HG02840 (cell line): ENCODE results near the gene FAM32A.

ENCODE experiments used
- ATAC-seq: cut with Tn5 transposase; IDR thresholded peaks from one replicate; pipeline ENCODE4 v1.9.1; 2021; ENCODE audit warnings: mild to moderate bottlenecking, moderate library complexity, moderate number of reproducible peaks; ENCODE audit not compliant: unreplicated experiment, low FRiP score

FAM32A gene

DNA sequence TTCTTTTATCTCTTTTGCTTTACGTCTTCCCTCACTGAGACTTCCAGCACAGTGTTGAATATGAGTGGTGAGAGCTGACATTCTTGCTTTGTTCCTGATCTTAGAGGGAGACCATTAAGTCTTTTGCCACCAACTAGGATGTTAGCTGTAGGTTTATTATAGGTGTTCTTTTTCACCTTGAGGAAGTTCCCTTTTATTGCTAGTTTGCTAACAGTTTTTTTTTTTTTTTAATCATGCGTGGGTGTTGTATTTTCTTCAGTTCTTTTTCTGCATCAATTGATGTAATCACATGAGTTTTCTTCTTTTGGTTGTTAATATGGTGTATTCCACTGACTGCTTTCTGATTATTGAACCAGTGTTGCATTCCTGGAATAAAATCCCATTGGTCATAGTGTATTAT, 33.6 kb downstream of the FAM32A start:
- ATAC-seq = no peak

GRCh38 chr19:16222806-16223205, 37.6 kb downstream of the FAM32A start:
- no peak for ATAC-seq

GRCh38 chr19:16223746-16224145, 38.5 kb downstream of the FAM32A start:
- no peak for ATAC-seq

GRCh38 chr19:16224293-16225045, 39.3 kb downstream of the FAM32A start:
- ATAC-seq = no peak

DNA sequence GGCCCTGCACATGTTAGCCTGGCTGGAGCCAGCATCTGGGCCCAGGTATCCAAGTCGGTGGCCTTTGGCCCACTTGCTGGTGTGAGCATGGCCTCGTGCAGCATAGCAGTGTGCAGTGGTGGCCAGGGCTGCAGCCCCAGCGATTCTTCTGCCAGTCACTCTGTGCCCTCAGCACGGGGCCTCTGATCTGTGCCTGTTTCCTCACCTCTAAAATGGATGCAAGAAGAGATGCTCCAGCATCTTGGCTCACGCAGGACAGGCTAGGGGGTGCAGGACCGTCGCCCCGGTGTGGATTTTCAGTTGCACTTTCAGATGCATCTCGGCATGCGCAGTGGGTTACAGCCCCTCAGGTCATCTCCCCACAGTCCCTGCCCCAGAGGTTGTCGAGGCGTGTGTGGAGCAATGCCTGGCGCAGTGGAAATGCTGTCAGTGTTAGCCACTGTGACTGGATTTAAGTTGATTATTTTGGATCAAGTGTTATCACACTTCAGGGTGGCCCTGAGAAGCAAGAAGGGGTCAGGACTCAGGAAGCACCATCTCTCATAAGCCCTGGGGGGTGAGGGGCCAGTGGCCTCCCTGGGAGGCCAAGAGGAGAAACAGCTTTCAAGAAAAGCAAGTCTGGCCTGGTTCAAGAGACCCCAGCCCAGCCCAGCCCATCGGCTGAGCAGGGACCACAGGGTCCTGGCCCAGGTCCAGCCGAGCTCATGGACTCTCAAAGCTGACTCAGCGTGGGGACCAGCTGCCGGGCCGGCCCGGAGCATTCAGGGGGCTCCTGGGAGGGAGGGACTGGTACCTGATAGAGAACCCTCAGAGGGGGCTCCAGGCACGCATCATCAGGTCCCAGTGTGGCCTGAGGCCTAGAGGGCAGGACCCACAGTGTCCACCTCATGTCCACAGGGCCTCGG, 40.3 kb downstream of the FAM32A start:
- no peak for ATAC-seq

- no peak for ATAC-seq
These were observed 41.0 kb downstream of the FAM32A start for GRCh38 chr19:16226184-16226591.

- no peak for ATAC-seq
These were observed 41.9 kb downstream of the FAM32A start for GRCh38 chr19:16226878-16227836.

DNA sequence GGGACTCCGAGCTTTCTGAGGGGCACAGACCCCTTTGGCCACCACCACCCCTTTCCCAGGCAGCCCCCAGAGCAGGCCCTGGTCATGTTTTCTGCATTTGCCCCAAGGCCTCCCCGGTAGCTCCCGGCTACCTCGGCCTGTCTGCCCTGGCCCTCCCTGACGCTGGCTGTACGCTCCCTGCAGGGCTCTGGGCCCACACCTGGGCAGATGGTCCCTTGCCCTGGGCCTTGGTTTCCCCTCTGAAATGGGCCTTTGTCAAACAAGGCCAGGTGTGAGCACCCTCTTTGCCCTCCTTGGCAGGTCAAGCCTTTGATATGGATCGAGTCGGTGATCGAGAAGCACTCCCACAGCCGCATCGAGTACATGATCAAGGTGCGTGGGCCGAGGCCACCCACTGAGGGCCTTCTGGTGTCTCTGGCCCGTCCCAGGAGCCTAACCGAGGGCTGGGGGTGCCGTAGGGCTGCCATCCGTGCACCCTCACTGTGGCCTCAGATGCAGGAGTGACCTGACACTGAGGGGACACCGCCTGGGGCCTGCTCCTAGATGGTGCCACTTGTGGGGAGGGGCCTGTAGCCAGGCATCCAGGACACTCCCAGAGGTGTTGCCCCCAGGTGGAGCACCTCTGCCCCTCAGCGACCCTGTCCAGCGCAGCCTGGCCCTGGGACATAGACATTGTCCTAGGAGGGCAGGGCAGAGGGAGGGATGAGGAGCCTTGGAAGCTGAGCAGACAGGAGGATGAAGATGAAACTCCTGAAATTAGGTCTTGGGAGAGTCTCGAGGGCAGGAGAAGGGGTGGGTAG, 42.8 kb downstream of the FAM32A start:
- no peak for ATAC-seq

DNA sequence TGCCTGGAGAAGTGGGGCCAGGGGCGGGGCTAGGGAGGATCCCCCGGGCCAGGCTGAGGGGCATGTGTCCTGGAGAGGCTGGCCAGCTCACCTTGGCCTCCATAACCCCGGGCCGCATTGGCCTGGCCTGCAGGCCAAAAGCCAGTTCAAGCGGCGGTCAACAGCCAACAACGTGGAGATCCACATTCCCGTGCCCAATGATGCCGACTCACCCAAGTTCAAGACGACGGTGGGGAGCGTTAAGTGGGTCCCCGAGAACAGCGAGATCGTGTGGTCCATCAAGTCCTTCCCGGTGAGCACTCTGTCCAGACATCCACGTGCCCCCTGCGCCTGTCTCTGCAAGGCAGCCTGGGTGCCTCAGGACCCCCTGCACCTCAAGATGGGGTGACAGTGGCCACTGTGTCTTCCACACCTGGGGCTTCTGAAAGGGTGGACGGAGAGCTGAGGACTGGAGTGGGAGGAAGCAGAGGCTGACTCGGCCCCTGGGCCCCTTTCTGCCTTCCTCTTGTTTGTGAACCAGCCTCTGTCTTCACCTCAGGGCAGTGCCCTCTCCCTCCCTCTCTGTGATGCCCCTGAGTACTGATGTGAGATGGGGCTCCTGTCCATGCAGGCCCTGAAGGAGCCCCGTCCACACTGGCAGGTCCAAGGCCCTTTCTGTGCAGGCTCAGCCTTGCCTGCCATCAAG, 43.6 kb downstream of the FAM32A start:
- no peak for ATAC-seq

- ATAC-seq = no peak
These were observed 44.1 kb downstream of the FAM32A start for GRCh38 chr19:16229322-16229641.

GRCh38 chr19:16232127-16232526, 46.9 kb downstream of the FAM32A start:
- ATAC-seq = no peak

GRCh38 chr19:16232568-16232967, 47.4 kb downstream of the FAM32A start:
- ATAC-seq = no peak

GRCh38 chr19:16233081-16233776, 48.0 kb downstream of the FAM32A start:
- ATAC-seq = no peak

- no peak for ATAC-seq
These were observed 48.8 kb downstream of the FAM32A start for GRCh38 chr19:16233836-16234551.

DNA sequence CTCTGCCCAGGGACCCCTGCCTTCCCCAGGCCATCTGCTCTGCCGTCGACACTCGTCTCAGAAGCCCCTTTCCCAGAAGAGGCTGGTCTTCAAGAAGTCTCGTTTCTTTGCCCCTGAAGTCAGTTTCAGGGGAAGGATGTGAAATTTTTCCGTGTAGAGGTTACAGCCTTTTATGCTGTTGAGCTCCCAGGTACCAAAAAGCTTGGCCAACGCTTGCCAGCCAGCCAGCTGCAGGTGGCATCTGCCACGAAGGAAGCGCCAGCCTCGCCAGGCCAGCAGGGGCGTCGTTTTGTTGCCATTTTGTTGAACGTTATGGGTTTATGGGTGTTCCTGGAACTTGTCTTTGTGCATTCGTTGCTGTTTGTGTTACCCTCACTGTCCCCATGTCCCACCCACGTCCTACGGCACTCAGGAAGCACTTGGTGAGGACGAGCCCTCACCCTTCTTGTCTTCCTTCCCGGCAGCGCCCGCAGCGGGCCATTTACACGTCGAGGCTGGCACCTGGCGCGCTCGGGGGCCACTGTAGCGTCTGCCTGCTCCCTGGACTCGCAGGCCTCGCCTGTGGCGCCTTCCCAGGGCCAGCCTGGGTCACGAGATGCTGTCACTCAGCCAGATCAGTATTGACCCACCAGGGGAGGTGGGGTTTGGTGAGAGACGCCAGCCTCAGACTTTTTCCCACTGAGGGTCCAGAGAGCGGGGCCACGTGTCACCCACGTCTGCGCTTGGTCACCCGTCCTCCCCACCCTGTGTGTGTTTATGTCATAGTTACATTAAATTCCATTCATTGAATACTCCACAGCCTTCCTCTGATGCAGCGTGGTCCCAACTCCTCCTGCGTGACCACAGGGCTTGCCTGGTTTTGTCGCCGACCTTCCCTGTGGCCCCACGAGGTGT, 49.6 kb downstream of the FAM32A start:
- no peak for ATAC-seq

- ATAC-seq = no peak
These were observed 50.8 kb downstream of the FAM32A start for GRCh38 chr19:16235811-16236652.
